Kidney glomerular epithelial cell (primary cell): ENCODE measurements around the gene RTKN2.

Experiments used
- DNase-seq: peaks from one replicate; lab custom pipeline; 2025; lab: John Stamatoyannopoulos, UW

Gene RTKN2

GRCh38 chr10:62172465-62172864 is 96.2 kb downstream of the RTKN2 start:
- no peak for DNase-seq

- no peak for DNase-seq
Measured at GRCh38 chr10:62171791-62172190, 96.9 kb downstream of the RTKN2 start.

- DNase-seq, result no peak
Measured at GRCh38 chr10:62170732-62171131, 97.9 kb downstream of the RTKN2 start.

GRCh38 chr10:62166331-62167131 is 102.1 kb downstream of the RTKN2 start:
- DNase-seq, result no peak

- DNase-seq, result no peak
Measured at GRCh38 chr10:62165803-62166202, 102.8 kb downstream of the RTKN2 start.

- no peak for DNase-seq
Measured at GRCh38 chr10:62163024-62163423, 105.6 kb downstream of the RTKN2 start.

GRCh38 chr10:62162261-62162981 is 106.2 kb downstream of the RTKN2 start:
- DNase-seq, result no peak

GRCh38 chr10:62159351-62159750 is 109.3 kb downstream of the RTKN2 start:
- no peak for DNase-seq

GRCh38 chr10:62157601-62158000 is 111.0 kb downstream of the RTKN2 start:
- DNase-seq, result no peak

- DNase-seq, result no peak
Measured at GRCh38 chr10:62155054-62155680, 113.5 kb downstream of the RTKN2 start.

GRCh38 chr10:62154231-62154630 is 114.4 kb downstream of the RTKN2 start:
- no peak for DNase-seq

GRCh38 chr10:62153191-62153590 is 115.5 kb downstream of the RTKN2 start:
- no peak for DNase-seq

GRCh38 chr10:62149621-62150020 is 119.0 kb downstream of the RTKN2 start:
- no peak for DNase-seq

- DNase-seq, result no peak
Measured at GRCh38 chr10:62148155-62148554, 120.5 kb downstream of the RTKN2 start.

- no peak for DNase-seq
Measured at GRCh38 chr10:62147425-62147824, 121.2 kb downstream of the RTKN2 start.

GRCh38 chr10:62136931-62137330 is 131.7 kb downstream of the RTKN2 start:
- DNase-seq, result no peak

GRCh38 chr10:62133618-62134017 is 135.0 kb downstream of the RTKN2 start:
- no peak for DNase-seq
